Amygdala (tissue), 56 donors: ENCODE measurements around the gene PCID2.

Experiments
- DNase-seq, 56 donors: peaks; one replicate each; lab custom pipeline; 2025; lab: John Stamatoyannopoulos, UW

The PCID2 gene

GRCh38 chr13:113137691-113138298, 70.7 kb downstream of the PCID2 start:
- DNase-seq: no peak

GRCh38 chr13:113135281-113135760, 73.1 kb downstream of the PCID2 start:
- DNase-seq: no peak

GRCh38 chr13:113129921-113130750, 78.3 kb downstream of the PCID2 start:
- DNase-seq: peak in 1 of 56 donors; percentile 28

GRCh38 chr13:113129480-113129879, 79.0 kb downstream of the PCID2 start:
- no peak for DNase-seq
